WERI-Rb-1 (cell line): ENCODE data around the gene CYP24A1.

Experiments
- DNase-seq: peaks from one replicate; pipeline ENCODE4 v3.0.0-alpha.2; 2020
- H3K27ac ChIP-seq: fragments of 250-450 bp; sonication (Bioruptor Pico); 2 replicates; pipeline ENCODE4 v1.5.1; 2020; ENCODE audit warnings: mild to moderate bottlenecking, moderate library complexity
- H3K27me3 ChIP-seq: fragments of 250-450 bp; sonication (Bioruptor Pico); 2 replicates; pipeline ENCODE4 v1.5.1; 2021; ENCODE audit warnings: mild to moderate bottlenecking, low read depth, moderate library complexity; ENCODE audit not compliant: insufficient read depth, severe bottlenecking
- H3K36me3 ChIP-seq: fragments of 250-450 bp; sonication (Bioruptor Pico); 2 replicates; pipeline ENCODE4 v1.5.1; 2020; ENCODE audit warnings: mild to moderate bottlenecking, moderate library complexity
- H3K4me3 ChIP-seq: 2 replicates; pipeline ENCODE4 v1.5.1; 2011; ENCODE audit warnings: low read depth, mild to moderate bottlenecking, control low read depth, low read length
- H3K9me3 ChIP-seq: fragments of 250-450 bp; sonication (Bioruptor Pico); 2 replicates; pipeline ENCODE4 v1.5.1; 2021; ENCODE audit warnings: mild to moderate bottlenecking, moderate library complexity; ENCODE audit not compliant: severe bottlenecking
- TF ChIP-seq, protein P1 (sequence below): IDR thresholded peaks from 2 replicates; pipeline ENCODE4 v1.5.1; 2011; ENCODE audit warnings: low read depth, mild to moderate bottlenecking, control low read depth, inconsistent platforms, low read length

Gene CYP24A1

DNA sequence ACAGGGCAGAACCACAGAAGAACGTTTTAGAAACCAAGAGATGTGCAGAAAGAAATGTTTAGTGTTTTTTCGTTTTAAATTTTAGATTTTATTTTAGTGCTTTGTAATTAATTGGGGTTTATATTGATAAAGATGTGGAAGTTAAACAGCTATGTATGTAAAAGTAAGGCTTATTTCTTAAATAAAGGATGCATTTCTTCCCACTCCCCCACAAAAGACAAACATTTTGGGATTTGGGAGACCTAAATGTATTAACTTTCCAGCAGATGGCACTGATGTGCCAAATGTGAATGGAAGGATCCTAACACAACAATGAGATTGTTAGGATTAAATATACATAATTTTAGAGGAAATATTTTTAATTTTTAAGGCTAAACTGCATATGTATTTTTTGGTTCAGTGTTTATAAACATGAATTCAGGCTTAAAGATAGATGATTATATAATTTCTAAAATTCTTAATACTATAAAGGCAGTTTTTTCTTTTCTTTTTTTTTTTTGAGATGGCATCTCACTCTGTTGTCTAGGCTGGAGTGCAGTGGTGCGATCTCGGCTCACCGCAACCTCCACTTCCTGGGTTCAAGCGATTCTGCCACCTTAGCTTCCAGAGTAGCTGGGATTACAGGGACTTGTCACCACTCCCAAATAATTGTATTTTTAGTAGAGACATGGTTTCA, 46.1 kb upstream of the CYP24A1 start:
- Histone ChIP-seq H3K27me3 (peaks cover 2% of the 10 kb centered on the region), H3K27ac (no peak overlapping the region), H3K36me3 (peaks cover 7% of the 10 kb centered on the region), H3K9me3 (no peaks in the 10 kb centered on the region), H3K4me3 (no peak overlapping the region)
- TF ChIP-seq, protein P1, sequence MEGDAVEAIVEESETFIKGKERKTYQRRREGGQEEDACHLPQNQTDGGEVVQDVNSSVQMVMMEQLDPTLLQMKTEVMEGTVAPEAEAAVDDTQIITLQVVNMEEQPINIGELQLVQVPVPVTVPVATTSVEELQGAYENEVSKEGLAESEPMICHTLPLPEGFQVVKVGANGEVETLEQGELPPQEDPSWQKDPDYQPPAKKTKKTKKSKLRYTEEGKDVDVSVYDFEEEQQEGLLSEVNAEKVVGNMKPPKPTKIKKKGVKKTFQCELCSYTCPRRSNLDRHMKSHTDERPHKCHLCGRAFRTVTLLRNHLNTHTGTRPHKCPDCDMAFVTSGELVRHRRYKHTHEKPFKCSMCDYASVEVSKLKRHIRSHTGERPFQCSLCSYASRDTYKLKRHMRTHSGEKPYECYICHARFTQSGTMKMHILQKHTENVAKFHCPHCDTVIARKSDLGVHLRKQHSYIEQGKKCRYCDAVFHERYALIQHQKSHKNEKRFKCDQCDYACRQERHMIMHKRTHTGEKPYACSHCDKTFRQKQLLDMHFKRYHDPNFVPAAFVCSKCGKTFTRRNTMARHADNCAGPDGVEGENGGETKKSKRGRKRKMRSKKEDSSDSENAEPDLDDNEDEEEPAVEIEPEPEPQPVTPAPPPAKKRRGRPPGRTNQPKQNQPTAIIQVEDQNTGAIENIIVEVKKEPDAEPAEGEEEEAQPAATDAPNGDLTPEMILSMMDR, result no peak
- no peak for DNase-seq

DNA sequence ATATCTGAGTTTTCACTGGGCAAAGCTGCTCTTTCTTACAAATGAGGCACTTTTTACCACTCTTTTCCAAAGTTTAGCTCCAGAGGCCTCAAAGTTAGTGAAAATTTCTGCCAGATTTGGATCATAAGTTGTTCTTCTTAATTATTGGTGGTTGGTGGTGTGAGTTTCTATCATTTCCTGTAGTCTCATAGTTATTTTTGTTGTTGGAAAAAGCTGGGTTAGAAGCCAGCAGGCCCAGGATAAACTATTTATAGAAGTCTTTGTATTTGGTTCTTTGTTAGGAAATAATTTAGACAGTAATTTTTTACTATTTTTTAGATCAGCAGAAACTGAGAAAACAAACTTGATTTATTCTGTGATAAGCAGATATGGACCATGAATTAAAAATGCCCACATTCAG, 44.7 kb upstream of the CYP24A1 start:
- TF ChIP-seq, protein P1, result no peak
- H3K36me3 ChIP-seq, result peaks cover 7% of the 10 kb centered on the region
- DNase-seq, result no peak
- no peaks in the 10 kb centered on the region for H3K9me3 ChIP-seq
- no peak overlapping the region for H3K4me3 ChIP-seq
- no peak overlapping the region for H3K27ac ChIP-seq
- no peaks in the 10 kb centered on the region for H3K27me3 ChIP-seq

DNA sequence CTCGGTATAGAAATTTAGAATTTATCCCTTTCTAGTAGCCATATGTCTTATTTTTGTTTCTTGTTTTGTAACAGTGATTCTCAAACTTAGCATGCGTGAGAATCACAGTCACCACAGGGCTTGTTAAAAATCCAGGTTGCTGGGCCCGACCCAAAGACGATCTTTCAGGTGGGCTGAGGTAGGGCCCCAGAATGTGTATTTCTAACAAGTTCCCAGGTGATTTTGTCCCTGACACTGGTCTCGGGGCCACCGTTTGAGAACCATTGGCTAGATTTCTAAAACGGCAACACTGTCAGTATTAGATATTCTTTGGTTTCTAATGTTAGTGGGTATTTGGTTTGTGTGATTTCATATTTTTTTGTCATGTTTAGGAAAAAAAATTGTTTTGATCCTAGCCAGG, 44.0 kb upstream of the CYP24A1 start:
- Histone ChIP-seq H3K36me3 (peaks cover 7% of the 10 kb centered on the region), H3K4me3 (no peak overlapping the region), H3K27me3 (no peaks in the 10 kb centered on the region), H3K27ac (no peak overlapping the region), H3K9me3 (no peaks in the 10 kb centered on the region)
- no peak for DNase-seq
- TF ChIP-seq, protein P1, result no peak

DNA sequence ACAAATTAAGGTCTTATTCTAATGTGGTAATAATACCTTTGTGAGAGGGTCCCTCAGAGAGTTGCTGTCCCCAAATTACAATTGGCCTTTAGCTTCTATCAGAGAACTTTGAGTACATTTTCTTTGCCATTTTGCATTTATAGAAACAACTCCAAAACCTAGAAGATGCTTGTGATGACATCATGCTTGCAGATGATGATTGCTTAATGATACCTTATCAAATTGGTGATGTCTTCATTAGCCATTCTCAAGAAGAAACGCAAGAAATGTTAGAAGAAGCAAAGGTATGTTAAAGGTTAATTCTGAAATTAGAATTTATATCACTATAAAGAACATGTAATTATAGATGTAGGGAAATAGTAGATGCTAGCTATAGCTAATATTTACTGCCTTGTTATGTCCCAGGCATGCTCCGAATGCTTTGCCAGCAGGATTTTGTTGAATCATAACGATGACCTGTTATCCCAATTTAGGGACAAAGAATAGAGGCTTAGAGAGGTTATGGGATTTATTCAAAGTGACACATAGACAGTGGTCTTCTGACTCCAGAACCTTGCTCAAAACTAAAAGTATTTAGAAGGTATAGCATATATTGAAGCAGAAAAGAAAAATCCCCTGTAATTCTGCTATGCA, 41.5 kb upstream of the CYP24A1 start:
- Histone ChIP-seq H3K36me3 (peaks cover 7% of the 10 kb centered on the region), H3K9me3 (no peaks in the 10 kb centered on the region), H3K27ac (no peak overlapping the region), H3K4me3 (no peak overlapping the region), H3K27me3 (no peaks in the 10 kb centered on the region)
- TF ChIP-seq, protein P1, result no peak
- DNase-seq, result no peak

DNA sequence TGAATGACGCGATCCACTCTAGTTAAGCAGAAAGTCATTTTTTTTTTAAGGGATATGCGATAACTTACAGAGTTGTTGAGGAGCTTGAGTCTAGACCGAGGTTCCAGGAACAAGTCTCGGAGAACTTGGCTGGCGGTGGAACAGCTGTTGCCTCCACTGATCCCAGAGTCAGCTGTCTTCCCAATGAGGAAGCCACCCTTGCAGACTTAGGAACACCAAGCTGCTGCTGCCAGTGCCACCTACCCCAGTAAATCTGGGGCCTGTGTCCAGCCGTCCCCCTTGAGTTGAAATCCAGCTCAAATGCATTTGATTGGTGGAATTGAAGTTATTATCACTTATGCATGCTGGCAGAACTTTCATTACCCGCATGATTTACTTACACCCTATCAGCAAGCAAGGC, 40.8 kb upstream of the CYP24A1 start:
- H3K27ac ChIP-seq, result no peak overlapping the region
- no peak overlapping the region for H3K4me3 ChIP-seq
- no peak for DNase-seq
- H3K27me3 ChIP-seq, result no peaks in the 10 kb centered on the region
- H3K9me3 ChIP-seq, result no peaks in the 10 kb centered on the region
- TF ChIP-seq, protein P1, result no peak
- H3K36me3 ChIP-seq, result peaks cover 7% of the 10 kb centered on the region
